Left ventricle myocardium inferior (tissue), 1 donor: ENCODE results near the gene TUG1. TPM values are rescaled to one million over a fixed set of nuclear protein-coding genes. Genes with fewer than 3 reads are reported as not detected.

Experiments
- DNase-seq: peaks from one replicate; pipeline ENCODE4 v3.0.0-alpha.2; 2020
- H3K27ac ChIP-seq: fragments of 200-600 bp; replicated peaks from 2 replicates; pipeline ENCODE4 v1.8.0; 2021
- H3K27me3 ChIP-seq: fragments of 200-600 bp; 2 replicates; pipeline ENCODE4 v1.8.0; 2021; ENCODE audit warnings: low read depth
- H3K36me3 ChIP-seq: fragments of 200-600 bp; 2 replicates; pipeline ENCODE4 v1.8.0; 2021
- H3K4me1 ChIP-seq: fragments of 200-600 bp; 2 replicates; pipeline ENCODE4 v1.8.0; 2021
- H3K4me3 ChIP-seq: fragments of 200-600 bp; 2 replicates; pipeline ENCODE4 v1.8.0; 2021; ENCODE audit warnings: mild to moderate bottlenecking, moderate library complexity
- H3K9me3 ChIP-seq: fragments of 200-600 bp; replicated peaks from 2 replicates; pipeline ENCODE4 v1.8.0; 2021
- intact Hi-C: fragments of 100-400 bp; cut with micrococcal nuclease; formaldehyde crosslinking; loops from one replicate; pipeline ENCODE4 v1.11.0; 2022
- total RNA-seq: library from RNA; stranded (reverse); fragmentation: NEBNext Ultra II Directional; extraction: Animal tissue kit (Norgen Biotek cat#: 25700); gene quantifications from one replicate; pipeline ENCODE4 v1.2.1, GENCODE V29; 2021
- TF ChIP-seq, protein P1 (sequence below): fragments of 200-600 bp; IDR thresholded peaks from 2 replicates; pipeline ENCODE4 v1.8.0; 2021; ENCODE audit warnings: antibody characterized with exemption, mild to moderate bottlenecking, borderline replicate concordance
- donor health status: DM: no; HTN: yes; CAD: no; lungs with severe emphysema.

Gene TUG1
- total RNA-seq, 1 donor from 2014 or later, result 33.6 TPM

DNA sequence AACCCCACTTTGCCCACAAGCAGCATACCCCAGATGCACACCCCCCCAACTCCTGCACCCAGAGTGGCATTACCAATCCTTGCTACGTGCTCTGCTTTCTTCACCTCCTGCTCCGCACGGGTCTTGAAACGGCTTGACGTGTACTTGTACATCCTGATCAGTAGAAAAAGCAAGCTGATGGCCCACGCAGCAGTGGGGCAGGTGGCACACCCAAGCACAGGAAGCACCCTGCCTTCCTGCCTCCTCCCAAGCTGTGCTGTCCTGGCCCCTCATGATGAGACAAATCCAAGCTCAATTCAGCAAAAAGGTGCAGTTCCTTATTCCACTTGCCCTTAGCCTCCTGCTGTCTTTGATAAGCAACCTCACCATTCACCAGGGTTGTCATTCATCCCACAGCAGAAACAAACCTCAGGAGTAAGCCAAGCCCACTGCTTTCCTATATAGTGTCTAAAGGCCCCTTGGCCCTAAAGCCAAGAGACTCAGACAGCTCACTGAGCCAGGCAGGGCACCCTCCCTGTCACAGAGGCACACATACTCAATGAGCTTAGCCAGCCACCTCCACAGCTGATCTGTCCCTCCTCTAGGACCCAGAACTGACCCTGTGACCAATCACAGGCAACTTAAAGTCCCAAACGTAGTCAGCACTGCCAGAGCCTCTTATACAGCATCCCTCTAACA is 28.2 kb upstream of the TUG1 start:
- Histone ChIP-seq H3K4me1 (peaks cover 9% of the 10 kb centered on the region), H3K4me3 (no peak overlapping the region), H3K27ac (no peak overlapping the region), H3K27me3 (no peaks in the 10 kb centered on the region), H3K36me3 (peaks cover 100% of the 10 kb centered on the region), H3K9me3 (no peaks in the 10 kb centered on the region)
- TF ChIP-seq, protein P1, sequence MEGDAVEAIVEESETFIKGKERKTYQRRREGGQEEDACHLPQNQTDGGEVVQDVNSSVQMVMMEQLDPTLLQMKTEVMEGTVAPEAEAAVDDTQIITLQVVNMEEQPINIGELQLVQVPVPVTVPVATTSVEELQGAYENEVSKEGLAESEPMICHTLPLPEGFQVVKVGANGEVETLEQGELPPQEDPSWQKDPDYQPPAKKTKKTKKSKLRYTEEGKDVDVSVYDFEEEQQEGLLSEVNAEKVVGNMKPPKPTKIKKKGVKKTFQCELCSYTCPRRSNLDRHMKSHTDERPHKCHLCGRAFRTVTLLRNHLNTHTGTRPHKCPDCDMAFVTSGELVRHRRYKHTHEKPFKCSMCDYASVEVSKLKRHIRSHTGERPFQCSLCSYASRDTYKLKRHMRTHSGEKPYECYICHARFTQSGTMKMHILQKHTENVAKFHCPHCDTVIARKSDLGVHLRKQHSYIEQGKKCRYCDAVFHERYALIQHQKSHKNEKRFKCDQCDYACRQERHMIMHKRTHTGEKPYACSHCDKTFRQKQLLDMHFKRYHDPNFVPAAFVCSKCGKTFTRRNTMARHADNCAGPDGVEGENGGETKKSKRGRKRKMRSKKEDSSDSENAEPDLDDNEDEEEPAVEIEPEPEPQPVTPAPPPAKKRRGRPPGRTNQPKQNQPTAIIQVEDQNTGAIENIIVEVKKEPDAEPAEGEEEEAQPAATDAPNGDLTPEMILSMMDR, result no peak
- no peak for DNase-seq
- intact Hi-C loops, result no loop called here

DNA sequence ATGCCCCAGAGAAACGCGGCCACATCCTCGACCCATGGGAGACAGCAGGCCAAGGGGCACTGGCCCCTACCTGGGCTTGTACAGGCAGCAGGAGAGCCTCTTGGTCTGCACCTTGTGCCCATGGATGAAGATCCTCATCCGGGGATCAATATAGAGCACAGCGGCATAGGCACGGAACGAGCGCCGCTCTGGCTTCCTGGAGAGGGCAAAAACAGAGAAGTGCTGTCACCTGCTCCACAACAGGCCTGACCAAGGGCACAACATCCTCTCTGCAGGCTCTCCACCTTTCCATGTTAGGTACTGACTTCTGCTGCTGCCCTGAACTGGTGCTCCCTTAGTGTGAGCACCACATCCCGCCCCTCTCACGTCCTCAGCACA is 27.7 kb upstream of the TUG1 start:
- TF ChIP-seq, protein P1, result no peak
- H3K36me3 ChIP-seq, result peaks cover 100% of the 10 kb centered on the region
- intact Hi-C loops, result no loop called here
- H3K27ac ChIP-seq, result no peak overlapping the region
- H3K4me3 ChIP-seq, result no peak overlapping the region
- no peaks in the 10 kb centered on the region for H3K27me3 ChIP-seq
- H3K9me3 ChIP-seq, result no peaks in the 10 kb centered on the region
- DNase-seq, result no peak
- H3K4me1 ChIP-seq, result peaks cover 14% of the 10 kb centered on the region

DNA sequence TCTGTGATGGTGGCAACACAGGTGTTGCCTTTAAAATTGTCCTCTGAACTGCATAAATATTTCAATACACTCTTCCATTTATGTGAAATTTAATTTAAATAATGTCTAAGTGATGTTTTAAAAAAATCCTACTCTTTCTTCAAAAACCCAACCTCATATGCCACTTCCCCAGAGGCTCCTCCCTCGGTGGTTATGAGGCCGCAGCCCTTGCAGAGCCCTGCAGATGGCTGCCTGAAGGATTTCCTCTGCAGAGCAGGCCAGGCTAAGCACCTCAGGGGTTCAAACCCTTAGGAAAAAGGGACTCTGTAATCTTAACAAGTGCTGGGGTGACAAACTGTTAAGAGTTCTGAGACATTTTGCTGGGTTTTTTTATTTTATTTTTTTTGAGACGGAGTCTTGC is 25.7 kb upstream of the TUG1 start:
- H3K4me1 ChIP-seq, result peaks cover 34% of the 10 kb centered on the region
- H3K9me3 ChIP-seq, result no peaks in the 10 kb centered on the region
- peaks cover 94% of the 10 kb centered on the region for H3K36me3 ChIP-seq
- TF ChIP-seq, protein P1, result no peak
- intact Hi-C loops, result no loop called here
- H3K27me3 ChIP-seq, result no peaks in the 10 kb centered on the region
- DNase-seq, result no peak
- no peak overlapping the region for H3K27ac ChIP-seq
- H3K4me3 ChIP-seq, result no peak overlapping the region

DNA sequence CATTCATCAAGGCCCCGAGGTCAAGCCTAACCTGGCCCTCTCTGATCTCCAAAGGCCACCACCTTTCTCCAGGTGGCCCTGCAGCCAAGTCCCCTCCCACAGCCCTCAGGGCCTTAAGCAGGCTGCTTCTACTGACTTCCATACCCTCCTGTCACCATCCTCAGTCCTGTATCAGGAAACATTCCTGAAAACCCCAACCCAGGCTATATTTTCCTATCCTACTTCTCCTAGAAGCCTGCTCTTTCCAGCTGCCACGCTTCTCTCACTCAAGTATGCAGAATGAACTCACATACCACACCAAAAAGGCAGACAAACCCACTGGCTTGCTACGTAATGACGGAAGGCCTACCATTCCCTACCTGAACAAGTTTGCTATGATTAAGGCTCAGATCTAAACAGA is 24.1 kb upstream of the TUG1 start:
- H3K4me1 ChIP-seq, result peaks cover 46% of the 10 kb centered on the region
- TF ChIP-seq, protein P1, result no peak
- peaks cover 94% of the 10 kb centered on the region for H3K36me3 ChIP-seq
- H3K9me3 ChIP-seq, result no peaks in the 10 kb centered on the region
- intact Hi-C loops, result loop anchor here (5.0 kb wide), 2 partner anchors 142 to 202 kb away; no protein-coding TSS in a partner anchor
- DNase-seq, result no peak
- no peaks in the 10 kb centered on the region for H3K27me3 ChIP-seq
- no peak overlapping the region for H3K27ac ChIP-seq
- no peak overlapping the region for H3K4me3 ChIP-seq

DNA sequence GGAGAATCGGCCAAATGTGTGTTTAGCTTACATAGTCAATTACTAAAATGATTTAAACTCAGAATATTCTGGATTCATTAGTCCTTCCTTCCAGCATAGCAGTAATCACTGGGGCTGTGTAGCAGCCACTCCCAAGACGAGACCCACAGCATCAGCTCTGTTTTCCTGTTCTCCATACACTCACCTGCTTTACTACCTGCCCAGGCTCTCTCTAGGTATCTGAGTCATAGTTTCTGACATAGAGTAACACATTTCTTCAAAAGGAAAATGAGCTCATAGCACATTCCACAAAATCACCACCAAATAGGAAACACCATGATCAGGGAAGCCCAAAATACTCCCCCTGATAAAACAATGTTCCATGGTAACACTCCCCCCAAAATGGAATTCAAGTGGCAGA is 23.4 kb upstream of the TUG1 start:
- H3K9me3 ChIP-seq, result no peaks in the 10 kb centered on the region
- no peaks in the 10 kb centered on the region for H3K27me3 ChIP-seq
- H3K4me3 ChIP-seq, result no peak overlapping the region
- no peak for DNase-seq
- H3K36me3 ChIP-seq, result peaks cover 94% of the 10 kb centered on the region
- peak overlapping the region; percentile 75 for H3K27ac ChIP-seq
- TF ChIP-seq, protein P1, result no peak
- peaks cover 46% of the 10 kb centered on the region for H3K4me1 ChIP-seq
- intact Hi-C loops, result loop anchor here (5.0 kb wide), 2 partner anchors 142 to 202 kb away; no protein-coding TSS in a partner anchor
